HL-60/S4 treated with phorbol 12-myristate 13-acetate at 8.2 ng/mL for 4 days and 3 days (cell line): ENCODE measurements around the gene CARNS1.
"Not testable (repeated sequence)": the region's sequence is repeated elsewhere in the genome, so short reads cannot be mapped to it uniquely, and the experiment has no call there.

Experiments
- in situ Hi-C: fragments of 300-500 bp; cut with MboI; formaldehyde crosslinking; loops from 2 replicates; pipeline ENCODE4 v1.15.0; 2022; ENCODE audit warnings: low sequenced_read_pairs

CARNS1 gene

DNA sequence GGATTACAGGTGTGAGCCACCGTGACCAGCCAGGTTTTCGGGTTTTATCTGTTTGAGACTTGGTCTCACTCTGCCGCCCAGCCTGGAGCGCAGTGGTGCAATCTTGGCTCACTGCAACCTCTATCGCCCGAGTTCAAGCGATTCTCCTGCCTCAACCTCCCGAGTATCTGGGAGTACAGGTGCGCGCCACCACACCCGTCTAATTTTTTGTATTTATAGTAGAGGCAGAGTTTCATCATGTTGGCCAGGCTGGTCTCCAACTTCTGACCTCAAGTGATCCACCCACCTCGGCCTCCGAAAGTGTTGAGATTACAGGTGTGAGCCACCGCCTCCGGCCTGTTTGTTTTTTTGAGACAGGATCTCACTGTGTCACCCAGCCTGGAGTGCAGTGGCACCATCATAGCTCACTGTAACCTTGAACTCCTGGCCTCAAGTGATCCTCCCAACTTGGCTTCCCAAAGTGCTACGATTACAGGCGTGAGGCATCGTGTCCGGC lies 11.9 kb downstream of the CARNS1 start:
- in situ Hi-C loops: not testable (repeated sequence)

DNA sequence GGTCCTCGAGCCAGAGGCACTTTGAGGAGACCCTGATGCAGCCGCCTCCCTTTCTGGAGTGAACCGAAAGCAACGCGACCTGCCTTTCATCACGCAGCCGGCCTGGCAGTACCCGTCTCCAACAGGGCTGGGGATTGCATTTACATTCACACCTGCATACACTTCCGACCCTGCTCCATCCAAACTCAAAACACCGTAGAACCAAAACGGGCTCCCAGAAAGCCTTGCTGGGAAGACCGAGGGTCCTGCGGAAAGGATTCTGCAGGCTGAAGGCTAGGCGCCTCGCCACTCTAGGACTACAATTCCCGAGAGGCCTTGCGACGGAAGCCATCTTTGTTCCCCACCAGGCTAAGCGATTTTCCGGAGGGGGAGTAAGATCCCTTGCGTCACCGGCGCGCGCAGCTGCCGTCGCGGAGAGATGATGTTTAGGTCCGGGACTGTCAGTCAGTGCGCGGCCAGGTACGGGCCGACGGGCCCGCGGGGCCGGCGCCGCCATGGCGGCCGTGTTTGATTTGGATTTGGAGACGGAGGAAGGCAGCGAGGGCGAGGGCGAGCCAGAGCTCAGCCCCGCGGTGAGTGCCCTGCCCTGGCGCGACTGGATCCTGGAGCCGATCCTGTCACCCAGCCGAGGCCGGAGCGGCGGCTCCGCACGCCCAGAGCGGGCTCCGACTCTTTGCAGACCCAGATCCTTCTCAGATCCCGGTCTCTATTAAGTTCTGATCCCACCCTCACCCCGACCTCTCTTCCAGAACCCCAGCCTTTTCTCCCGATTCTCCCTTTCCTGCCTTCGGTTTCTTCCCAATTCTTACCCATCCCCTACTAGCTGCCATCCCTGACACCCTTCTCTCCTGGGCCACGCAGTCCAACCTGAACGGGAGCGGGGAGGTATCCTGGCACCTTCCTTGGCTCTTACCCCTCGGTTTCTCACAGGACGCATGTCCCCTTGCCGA lies 12.8 kb downstream of the CARNS1 start, which contains the start of gene RPS6KB2:
TSS of gene RPS6KB2 (plus strand) at position 443 of the 950 bp plus-strand sequence. CDS start at position 495, 52 bp downstream.
- in situ Hi-C loops: no loop called here

DNA sequence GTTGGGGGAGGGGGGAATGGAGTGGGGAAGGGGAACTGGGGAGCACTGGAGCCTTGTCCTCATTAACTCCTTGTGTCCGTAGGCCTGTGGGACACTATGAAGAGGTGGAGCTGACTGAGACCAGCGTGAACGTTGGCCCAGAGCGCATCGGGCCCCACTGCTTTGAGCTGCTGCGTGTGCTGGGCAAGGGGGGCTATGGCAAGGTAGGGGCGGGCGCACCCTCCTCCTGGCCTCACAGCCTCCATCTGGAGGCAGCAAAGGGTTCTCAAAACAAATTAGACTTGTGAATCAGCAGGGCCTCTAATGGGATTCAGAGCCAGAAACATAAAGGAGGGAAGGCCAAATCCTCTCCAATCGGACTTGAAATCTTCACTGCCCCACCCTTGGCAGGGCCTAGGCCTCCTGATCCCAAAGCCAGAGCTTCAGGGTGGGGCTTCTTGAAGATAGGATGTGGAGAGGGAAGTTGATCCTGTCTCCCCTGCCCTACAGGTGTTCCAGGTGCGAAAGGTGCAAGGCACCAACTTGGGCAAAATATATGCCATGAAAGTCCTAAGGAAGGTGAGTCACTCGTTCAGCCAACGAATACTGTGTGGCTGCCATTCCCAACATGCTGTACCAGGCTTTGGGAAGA lies 13.7 kb downstream of the CARNS1 start:
- in situ Hi-C loops: no loop called here

DNA sequence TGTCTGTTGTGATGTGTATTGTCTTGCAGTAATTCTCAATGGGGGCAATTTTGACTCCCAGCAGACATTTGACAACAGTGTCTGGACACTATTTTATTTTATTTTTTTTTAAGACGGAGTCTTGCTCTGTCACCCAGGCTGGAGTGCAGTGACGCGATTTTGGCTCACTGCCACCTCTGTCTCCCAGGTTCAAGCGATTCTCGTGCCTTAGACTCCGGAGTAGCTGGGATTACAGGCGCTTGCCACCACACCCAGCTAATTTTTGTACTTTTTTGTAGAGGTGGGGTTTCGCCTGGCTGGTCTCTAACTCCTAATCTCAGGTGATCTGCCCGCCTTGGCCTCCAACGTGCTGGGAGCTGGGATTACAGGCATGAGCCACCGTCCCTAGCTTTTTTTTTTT lies 14.2 kb downstream of the CARNS1 start:
- in situ Hi-C loops: no loop called here

DNA sequence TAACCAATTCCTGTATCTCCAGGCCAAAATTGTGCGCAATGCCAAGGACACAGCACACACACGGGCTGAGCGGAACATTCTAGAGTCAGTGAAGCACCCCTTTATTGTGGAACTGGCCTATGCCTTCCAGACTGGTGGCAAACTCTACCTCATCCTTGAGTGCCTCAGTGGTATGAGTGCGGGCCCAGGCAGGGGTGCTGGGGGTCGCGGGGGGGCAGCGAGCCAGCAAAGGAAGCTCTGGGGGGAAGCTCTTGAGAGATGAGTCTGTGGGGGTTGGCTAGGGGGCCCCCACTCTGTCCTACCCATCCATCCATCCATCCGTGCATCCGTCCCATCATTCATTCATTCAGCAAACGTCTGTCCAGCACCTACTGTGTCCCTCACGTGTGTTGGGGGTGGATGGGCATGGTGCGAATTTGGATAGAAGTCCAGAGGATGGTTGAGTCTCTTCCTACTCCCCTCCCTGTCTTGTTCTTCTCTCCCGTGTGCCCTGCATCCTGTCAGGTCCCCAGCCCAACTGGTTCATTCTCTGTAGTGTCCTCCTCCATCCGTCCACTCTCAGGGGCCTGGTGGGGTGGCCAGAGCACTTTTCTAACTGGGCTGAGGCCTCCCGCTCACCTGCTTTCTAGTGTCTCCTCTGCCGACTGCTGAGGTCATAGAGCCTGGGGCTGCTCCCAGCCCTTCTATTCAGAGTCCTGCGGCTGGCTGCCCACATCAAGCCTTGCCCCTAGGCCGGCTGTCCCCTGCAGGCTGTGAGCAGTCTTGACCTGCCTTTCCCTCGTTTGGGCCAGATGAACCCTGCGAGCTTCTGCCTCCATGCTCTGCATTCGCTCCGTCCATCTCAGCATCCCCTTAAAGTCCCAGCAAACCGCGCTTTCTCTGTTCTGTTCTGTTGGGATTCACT lies 16.1 kb downstream of the CARNS1 start:
- in situ Hi-C loops: no loop called here

DNA sequence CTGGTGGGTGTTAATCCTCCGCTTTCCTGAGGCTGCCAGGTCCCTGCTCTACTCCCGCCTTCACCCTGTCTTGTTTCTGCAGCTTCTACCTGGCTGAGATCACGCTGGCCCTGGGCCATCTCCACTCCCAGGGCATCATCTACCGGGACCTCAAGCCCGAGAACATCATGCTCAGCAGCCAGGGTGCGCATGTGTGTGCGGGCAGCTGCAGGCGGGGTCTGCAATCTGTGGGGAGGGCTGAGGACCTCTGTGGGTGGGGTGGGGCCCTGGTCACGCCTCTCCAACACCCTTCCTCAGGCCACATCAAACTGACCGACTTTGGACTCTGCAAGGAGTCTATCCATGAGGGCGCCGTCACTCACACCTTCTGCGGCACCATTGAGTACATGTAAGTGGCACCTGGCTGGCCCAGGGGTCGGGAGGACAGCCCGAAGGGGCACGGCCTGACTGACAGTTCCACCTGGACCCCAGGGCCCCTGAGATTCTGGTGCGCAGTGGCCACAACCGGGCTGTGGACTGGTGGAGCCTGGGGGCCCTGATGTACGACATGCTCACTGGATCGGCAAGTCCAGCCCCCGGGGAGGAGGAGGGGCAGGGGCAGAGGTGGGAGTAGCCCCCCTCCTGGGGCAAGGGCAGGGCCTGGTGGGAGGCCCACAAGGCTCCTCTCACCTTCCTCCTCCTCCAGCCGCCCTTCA lies 17.3 kb downstream of the CARNS1 start:
- in situ Hi-C loops: no loop called here

DNA sequence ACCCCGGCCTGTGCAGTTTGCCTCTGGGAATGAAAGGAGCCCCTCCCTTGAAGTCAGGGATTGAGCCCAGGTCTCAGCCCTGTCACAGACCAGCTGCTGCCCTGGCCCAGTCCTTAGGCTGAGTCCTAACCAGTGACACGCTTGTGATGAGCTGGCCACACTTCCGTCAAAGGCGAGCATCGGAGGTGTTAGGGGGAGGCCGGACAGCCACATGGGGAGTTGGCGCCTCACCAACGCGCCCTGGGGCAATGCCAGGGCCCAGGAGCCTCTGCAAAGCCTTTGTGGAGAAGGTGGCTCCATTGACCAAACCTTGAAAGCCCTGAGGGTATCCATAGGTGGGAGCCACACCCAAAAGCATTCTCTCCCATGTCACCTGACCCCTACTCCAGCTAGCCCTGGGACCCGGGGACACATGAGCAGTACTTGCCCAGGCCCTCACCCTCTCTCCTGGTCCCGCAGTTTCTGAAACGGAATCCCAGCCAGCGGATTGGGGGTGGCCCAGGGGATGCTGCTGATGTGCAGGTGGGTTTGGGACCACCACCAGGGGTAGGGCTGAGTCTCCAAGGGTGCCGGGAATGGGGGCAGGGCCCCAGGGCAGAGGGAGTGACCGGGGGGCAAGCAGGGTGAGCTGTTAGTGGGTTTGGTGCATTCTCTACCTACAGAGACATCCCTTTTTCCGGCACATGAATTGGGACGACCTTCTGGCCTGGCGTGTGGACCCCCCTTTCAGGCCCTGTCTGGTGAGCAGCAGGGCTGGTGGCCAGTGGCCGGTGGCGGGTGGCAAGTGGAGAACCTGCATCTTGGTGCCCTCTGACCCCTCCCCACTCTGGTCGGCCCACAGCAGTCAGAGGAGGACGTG lies 18.3 kb downstream of the CARNS1 start:
- in situ Hi-C loops: no loop called here

DNA sequence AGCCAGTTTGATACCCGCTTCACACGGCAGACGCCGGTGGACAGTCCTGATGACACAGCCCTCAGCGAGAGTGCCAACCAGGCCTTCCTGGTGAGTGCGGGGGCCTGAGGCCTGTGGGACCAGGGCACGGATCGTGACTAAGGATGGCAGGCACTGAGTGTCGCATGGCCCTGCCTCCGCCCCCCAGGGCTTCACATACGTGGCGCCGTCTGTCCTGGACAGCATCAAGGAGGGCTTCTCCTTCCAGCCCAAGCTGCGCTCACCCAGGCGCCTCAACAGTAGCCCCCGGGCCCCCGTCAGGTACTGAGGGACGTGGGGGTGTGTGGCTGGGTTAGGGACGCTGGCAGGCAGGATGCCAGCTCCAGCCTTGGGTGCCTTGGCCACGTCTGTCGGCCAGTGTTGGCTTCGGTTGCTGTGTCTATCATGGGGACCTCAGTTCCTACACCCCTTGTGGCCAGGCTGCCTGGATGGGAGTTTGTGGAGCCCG lies 19.0 kb downstream of the CARNS1 start:
- in situ Hi-C loops: no loop called here

DNA sequence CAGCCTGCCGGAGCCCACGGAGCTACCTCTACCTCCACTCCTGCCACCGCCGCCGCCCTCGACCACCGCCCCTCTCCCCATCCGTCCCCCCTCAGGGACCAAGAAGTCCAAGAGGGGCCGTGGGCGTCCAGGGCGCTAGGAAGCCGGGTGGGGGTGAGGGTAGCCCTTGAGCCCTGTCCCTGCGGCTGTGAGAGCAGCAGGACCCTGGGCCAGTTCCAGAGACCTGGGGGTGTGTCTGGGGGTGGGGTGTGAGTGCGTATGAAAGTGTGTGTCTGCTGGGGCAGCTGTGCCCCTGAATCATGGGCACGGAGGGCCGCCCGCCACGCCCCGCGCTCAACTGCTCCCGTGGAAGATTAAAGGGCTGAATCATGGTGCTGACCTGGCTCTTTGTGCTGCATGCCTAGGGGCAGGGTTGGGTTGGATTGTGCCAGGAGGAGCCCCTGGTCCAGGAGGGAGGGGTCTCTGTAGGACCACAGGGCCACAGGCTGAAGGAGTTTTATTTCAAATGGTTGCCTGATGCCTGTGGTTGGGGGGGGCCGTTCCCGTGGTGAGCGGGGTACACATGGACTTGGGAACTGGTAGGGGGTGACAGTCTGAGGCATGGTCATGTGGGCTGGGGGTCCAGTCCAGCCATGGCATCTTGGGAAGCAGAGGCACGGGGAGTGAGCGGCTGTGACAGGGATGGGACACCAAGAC lies 19.7 kb downstream of the CARNS1 start:
- in situ Hi-C loops: no loop called here

DNA sequence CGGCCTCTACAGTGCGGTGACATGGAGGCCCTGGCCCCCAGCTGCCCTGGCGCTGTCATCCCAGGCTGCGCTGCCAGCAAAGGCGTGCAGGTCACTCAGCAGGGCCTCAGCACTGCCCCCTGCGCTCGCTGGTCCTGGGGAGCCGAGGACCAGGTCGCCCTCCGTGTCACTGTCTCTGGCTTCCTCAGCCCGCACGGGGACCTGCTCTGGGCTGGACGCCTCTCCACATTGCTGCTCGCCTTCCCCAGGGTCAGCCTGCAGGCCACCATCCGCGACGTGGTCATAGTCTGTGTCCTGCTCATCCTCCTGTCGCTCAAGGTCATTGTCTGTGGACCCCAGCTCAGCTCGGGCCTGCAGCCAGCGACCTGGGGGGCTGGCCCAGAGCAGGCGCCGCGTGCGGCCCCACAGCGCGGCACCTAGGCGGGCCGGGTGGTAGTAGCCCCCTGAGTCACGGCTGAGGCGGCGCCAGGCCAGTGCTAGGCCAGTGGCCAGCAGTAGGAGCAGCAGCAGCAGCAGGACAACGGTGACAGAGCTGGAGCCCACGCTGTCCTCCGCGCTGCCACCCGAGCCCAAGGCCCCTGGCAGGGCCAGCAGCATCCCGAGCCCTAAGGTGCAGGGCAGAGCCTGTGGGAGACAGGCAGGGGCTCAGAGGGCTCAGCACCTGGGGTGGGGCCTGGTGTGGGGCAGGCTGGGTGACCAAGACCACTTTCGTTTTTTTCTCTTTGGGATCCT lies 20.4 kb downstream of the CARNS1 start:
- in situ Hi-C loops: no loop called here

DNA sequence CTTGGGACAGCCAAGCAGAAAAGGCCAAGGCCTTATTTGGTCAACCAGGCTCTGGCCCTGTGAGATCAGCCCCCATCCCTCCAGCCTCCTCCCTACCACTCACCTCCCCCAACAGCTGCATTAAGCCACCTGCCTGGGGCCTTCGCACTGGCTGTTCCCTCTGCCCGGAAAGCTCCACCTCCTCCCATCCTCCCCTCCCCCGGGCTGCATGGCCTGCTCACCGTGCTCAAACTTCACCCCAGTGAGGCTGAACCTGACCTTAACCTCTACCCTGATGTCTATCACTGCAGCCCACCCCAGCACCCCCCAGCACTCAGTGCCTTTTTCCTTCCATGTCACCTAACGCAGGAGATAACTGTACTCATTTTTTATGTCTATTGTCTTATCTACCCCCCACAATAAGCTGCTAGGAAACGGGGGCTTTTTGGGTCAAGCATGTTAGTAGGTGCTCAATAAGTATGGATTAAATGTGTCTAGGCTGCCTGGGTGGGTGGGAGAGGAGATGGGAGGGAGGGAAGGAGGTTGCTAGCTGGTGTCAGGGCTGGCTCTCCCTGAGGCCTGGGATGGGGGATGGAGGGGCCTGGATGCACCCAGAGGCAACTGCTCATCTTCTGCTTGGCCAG lies 21.1 kb downstream of the CARNS1 start:
- in situ Hi-C loops: no loop called here

DNA sequence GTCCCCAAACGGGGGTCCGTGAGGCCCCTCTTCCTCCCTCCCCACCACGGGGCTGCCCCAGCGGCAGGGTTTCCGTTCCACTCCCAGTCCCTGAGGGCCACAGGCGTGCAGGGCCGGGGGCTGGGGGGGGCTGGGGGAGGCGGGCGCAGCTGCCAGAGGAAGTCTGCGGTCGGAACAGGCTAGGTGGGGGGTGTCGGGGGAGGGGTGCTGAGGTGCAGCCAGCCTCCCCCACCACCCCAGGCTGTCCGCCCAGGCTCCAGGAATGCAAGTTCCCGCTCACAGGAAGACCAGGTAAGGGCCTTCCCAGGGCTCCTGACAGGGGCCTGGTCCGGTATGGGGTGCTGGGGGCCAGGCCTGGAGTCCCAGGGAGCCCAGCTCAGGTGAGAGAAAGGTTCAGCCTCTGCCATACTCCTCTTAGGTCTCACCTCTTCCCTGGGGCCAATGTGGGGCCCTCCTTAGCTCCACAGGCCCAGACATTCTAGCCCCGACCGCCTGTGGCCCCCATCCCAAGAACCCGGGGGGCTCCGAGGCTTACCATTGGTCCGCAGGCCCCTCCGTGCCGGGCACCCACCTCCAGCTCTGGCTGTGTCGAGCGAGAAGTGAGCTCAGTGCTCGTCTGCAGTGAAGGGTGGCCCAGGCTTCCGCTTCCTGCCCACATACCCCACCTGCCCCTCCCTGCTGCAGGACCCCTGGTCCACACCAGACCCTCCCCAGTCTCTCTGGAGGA lies 21.8 kb downstream of the CARNS1 start, which contains the start of gene PTPRCAP:
TSS of gene PTPRCAP (minus strand) at position 601 of the 727 bp plus-strand sequence. CDS start at position 538, 63 bp downstream.
- in situ Hi-C loops: no loop called here

DNA sequence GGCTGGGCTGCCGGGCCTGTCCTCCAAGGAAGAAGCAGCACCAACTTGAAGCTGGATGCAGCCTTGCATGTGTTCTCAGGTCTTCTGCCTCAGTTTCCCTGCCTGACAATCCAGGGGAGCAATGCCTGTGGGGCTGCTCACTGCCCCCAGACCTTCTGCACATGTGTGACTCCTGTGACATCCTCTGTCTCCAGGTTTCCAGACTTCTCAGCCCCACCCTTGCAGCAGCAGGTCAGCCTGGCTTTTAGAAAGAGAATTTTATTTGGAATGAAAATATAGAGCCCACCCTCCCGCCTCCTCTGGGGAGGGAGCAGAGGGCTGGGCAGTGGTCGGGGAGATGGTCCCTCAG lies 22.3 kb downstream of the CARNS1 start:
- in situ Hi-C loops: no loop called here

DNA sequence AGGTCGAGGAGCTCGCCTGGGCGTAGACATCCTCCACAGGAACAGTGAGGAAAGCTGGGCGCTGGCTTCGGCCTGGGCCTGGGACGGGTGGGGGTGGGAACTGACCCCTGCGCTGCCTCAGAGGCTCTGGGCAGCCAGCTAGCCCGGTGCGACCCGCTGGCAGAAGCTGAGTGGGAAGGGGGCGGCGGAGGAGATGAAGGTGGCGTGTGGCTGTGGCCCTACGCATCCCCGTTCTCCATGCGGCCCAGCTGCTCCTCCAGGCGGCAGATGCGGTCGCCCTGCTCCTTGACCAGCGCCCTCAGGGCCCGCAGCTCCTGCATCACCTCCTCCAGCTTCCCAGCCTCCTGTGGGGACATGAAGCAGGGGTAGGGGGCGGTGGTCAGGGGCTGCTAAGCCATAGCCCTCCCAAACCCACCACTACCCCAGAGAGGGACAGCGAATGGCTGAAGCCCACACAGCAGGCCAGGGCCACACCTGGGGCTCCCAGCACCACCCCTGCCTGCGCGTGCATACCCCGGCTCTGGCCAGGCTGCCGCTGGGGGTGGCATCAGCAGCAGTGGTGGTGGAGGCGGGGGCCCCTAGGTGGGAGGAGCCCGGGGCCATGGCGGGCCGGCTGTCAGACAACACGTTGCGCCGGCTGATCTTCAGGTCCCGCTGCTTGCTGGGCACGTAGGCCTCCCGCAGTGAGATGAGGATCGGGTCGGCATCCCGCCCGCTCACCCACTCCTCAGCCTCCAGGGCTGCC lies 22.9 kb downstream of the CARNS1 start:
- in situ Hi-C loops: no loop called here

DNA sequence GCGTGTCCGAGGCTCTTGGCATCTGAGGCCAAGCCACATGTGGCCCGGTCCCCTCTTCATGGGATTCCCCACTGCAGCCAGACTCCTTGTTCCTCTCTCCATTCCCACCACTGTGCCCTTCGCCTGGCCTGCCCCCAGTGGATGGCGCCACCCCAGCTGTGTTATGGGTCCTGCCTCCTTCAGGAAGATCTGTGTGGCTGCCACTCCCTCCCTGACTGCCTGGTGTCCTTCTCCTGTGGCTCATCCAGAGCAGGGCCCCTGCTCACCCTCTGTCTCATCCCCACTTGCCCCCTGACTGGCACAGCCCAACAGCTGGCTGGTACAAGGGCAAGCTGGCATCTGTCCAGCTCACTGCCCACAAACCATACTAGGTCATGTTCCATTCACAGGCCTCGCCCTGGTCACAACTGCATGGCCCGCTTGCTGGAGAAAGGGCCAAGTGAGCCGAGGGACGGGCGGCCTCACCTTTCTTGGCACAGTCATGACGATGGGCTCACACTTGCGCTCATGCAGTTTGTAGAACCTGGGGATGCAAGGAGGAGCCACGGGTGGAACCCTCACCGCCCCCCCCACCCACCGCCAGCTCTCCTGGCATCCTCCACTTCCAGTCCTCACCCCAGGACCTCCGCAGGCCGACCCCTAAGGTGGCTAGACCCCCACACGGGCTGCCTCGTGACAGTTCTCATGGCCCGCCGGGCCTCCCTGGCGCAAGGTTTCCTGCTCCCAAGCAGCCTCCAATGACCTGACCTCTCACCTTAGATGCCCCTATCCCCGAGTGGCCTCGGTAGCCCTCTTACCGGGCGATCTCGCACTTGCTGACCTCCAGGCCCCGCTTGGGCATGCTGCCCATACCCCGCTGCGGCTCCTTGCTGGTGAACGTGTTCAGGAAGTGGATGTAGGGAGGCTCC lies 24.1 kb downstream of the CARNS1 start:
- in situ Hi-C loops: no loop called here
